NB4 (cell line): ENCODE data around the gene LGR5.

Experiments
- DNase-seq: peaks from one replicate; pipeline ENCODE4 v3.0.0; 2010; ENCODE audit warnings: low read depth
- H3K4me3 ChIP-seq: one replicate; pipeline ENCODE4 v1.5.1; 2011; ENCODE audit warnings: mild to moderate bottlenecking, low read depth, low read length, moderate library complexity
- CTCF ChIP-seq: IDR thresholded peaks from one replicate; pipeline ENCODE4 v1.5.1; 2012; ENCODE audit warnings: low read depth, low read length
- MAX ChIP-seq: IDR thresholded peaks from 2 replicates; pipeline ENCODE4 v1.6.1; 2011; ENCODE audit warnings: low read depth, low read length
- MYC ChIP-seq: IDR thresholded peaks from 2 replicates; pipeline ENCODE4 v1.6.1; 2011; ENCODE audit warnings: low read depth, low read length
- POLR2A ChIP-seq: IDR thresholded peaks from 2 replicates; pipeline ENCODE4 v1.6.1; 2011; ENCODE audit warnings: mild to moderate bottlenecking; ENCODE audit not compliant: insufficient read length; ENCODE audit errors: extremely low read depth

Gene LGR5

GRCh38 chr12:71472441-71472911 is 32.9 kb downstream of the LGR5 start:
- no peak for TF ChIP-seq MYC
- no peak for TF ChIP-seq CTCF
- H3K4me3 ChIP-seq, result no peak overlapping the region
- DNase-seq, result no peak

- TF ChIP-seq MYC (no peak), POLR2A (no peak), MAX (no peak), CTCF (no peak)
- H3K4me3 ChIP-seq, result no peak overlapping the region
- DNase-seq, result no peak
Observed at GRCh38 chr12:71474791-71475190, 35.2 kb downstream of the LGR5 start.

- no peak for DNase-seq
- no peak overlapping the region for H3K4me3 ChIP-seq
- TF ChIP-seq MYC (no peak), MAX (no peak), CTCF (no peak), POLR2A (no peak)
Observed at GRCh38 chr12:71475280-71475679, 35.7 kb downstream of the LGR5 start.

- TF ChIP-seq POLR2A (no peak), MYC (no peak), MAX (no peak), CTCF (no peak)
- no peak overlapping the region for H3K4me3 ChIP-seq
- DNase-seq, result no peak
Observed at GRCh38 chr12:71476513-71476912, 36.9 kb downstream of the LGR5 start.

- no peak overlapping the region for H3K4me3 ChIP-seq
- no peak for DNase-seq
- TF ChIP-seq POLR2A (no peak), MYC (no peak), CTCF (no peak), MAX (no peak)
Observed at GRCh38 chr12:71477609-71478008, 38.0 kb downstream of the LGR5 start.

- no peak for DNase-seq
- TF ChIP-seq MAX, result no peak
- TF ChIP-seq POLR2A, result no peak
- TF ChIP-seq CTCF, result no peak
- TF ChIP-seq MYC, result no peak
- H3K4me3 ChIP-seq, result no peak overlapping the region
Observed at GRCh38 chr12:71478270-71478669, 38.7 kb downstream of the LGR5 start.
